Measurements from ENCODE around the gene SKP1.

Gene SKP1

GRCh38 chr5:134125039-134126015 lies 51.4 kb downstream of the SKP1 start:
- in situ Hi-C loops (cut with MboI; ENCODE audit: low sequenced_read_pairs, unreplicated experiment): no loop called here
- no peak for TF ChIP-seq CTCF (IDR thresholded peaks at IDR 0.05; ENCODE audit: borderline replicate concordance, control extremely low read depth, extremely low read depth, insufficient read depth, missing control alignments)

GRCh38 chr5:134124289-134125038 lies 52.3 kb downstream of the SKP1 start:
- in situ Hi-C loops (cut with MboI; ENCODE audit: low sequenced_read_pairs, unreplicated experiment): no loop called here
- DNase-seq (ENCODE audit: low spot score): no peak
- no peak for TF ChIP-seq CTCF (IDR thresholded peaks at IDR 0.05; ENCODE audit: borderline replicate concordance, control extremely low read depth, extremely low read depth, insufficient read depth, missing control alignments)

More at GRCh38 chr5:134125039-134126015, 51.4 kb downstream of the SKP1 start:
- DNase-seq (ENCODE audit: low spot score): no peak

- DNase-seq (ENCODE audit: low spot score): no peak
- in situ Hi-C loops (cut with MboI; ENCODE audit: low sequenced_read_pairs, unreplicated experiment): no loop called here
- TF ChIP-seq CTCF (IDR thresholded peaks at IDR 0.05; ENCODE audit: borderline replicate concordance, control extremely low read depth, extremely low read depth, insufficient read depth, missing control alignments): no peak
These were observed 53.4 kb downstream of the SKP1 start for GRCh38 chr5:134123360-134123759.

- in situ Hi-C loops (cut with MboI; ENCODE audit: low sequenced_read_pairs, unreplicated experiment): no loop called here
- DNase-seq (ENCODE audit: low spot score): no peak
- TF ChIP-seq CTCF (IDR thresholded peaks at IDR 0.05; ENCODE audit: borderline replicate concordance, control extremely low read depth, extremely low read depth, insufficient read depth, missing control alignments): no peak
These were observed 54.2 kb downstream of the SKP1 start for GRCh38 chr5:134122530-134122929.

- TF ChIP-seq CTCF (IDR thresholded peaks at IDR 0.05; ENCODE audit: borderline replicate concordance, control extremely low read depth, extremely low read depth, insufficient read depth, missing control alignments): no peak
- DNase-seq (ENCODE audit: low spot score): no peak
- in situ Hi-C loops (cut with MboI; ENCODE audit: low sequenced_read_pairs, unreplicated experiment): no loop called here
These were observed 56.2 kb downstream of the SKP1 start for GRCh38 chr5:134120386-134121138.

GRCh38 chr5:134119720-134120119 lies 57.0 kb downstream of the SKP1 start:
- no peak for TF ChIP-seq CTCF (IDR thresholded peaks at IDR 0.05; ENCODE audit: borderline replicate concordance, control extremely low read depth, extremely low read depth, insufficient read depth, missing control alignments)
- in situ Hi-C loops (cut with MboI; ENCODE audit: low sequenced_read_pairs, unreplicated experiment): no loop called here
- DNase-seq (ENCODE audit: low spot score): no peak

All from GM13976 (cell line).